ENCODE data around the gene MANEA. TPM values are rescaled to one million over a fixed set of nuclear protein-coding genes. Genes with fewer than 3 reads are reported as not detected.
"Not testable (repeated sequence)": the region's sequence is repeated elsewhere in the genome, so short reads cannot be mapped to it uniquely, and the experiment has no call there.

Gene MANEA
- total and polyA plus RNA-seq, 2 of the 4 experiments (the other 2 are of a cell fraction) = 3.9 to 9.0 TPM

GRCh38 chr6:95584226-95584625, 6.9 kb downstream of the MANEA start:
- ATAC-seq (ENCODE audit: low read depth); POLR2A ChIA-PET (ENCODE audit: unreplicated experiment); H2BK120ac ChIP-seq (ENCODE audit: low read depth, low read length); H4K8ac ChIP-seq (ENCODE audit: low read depth in 2 of 2, low read length in 2 of 2); H2AFZ ChIP-seq (replicated peaks; ENCODE audit: low read length, poor library complexity); H3K4ac ChIP-seq (ENCODE audit: low read depth, low read length); H2BK20ac ChIP-seq (ENCODE audit: low read depth, low read length); H3K27ac ChIP-seq (ENCODE audit: insufficient read depth, low read length); CTCF ChIA-PET; H2AK9ac ChIP-seq (replicated peaks; ENCODE audit: low read depth, low read length, poor library complexity); H3K23ac ChIP-seq (ENCODE audit: low read depth, low read length); H3K9ac ChIP-seq (ENCODE audit: low read depth, low read length); H4K91ac ChIP-seq (ENCODE audit: insufficient read depth, low read depth, low read length); H3K79me1 ChIP-seq (ENCODE audit: low read depth in 1 of 2, low read length in 2 of 2); BruUV-seq (replicated peaks); H3K9me1 ChIP-seq (ENCODE audit: insufficient read depth, low read length); H3K18ac ChIP-seq (ENCODE audit: low read depth, low read length); H2AK5ac ChIP-seq (ENCODE audit: low read depth, low read length); H2BK5ac ChIP-seq (ENCODE audit: low read depth, low read length, poor library complexity, severe bottlenecking); H3K4me2 ChIP-seq (ENCODE audit: low read depth, low read length); H4K20me1 ChIP-seq (ENCODE audit: insufficient read depth, low read length); H3K9me3 ChIP-seq (ENCODE audit: control insufficient read depth, insufficient read depth, low read length); H3K14ac ChIP-seq (replicated peaks; ENCODE audit: low read depth, low read length); in situ Hi-C loops (cut with MboI; ENCODE audit: low sequenced_read_pairs); H3K4me1 ChIP-seq (ENCODE audit: control insufficient read depth, insufficient read depth, low read length); H3K27me3 ChIP-seq (ENCODE audit: control insufficient read depth, insufficient read depth, low read length); DNase-seq; H3K36me3 ChIP-seq (ENCODE audit: control insufficient read depth, insufficient read depth, low read length); H4K5ac ChIP-seq (ENCODE audit: low read depth, low read length); intact Hi-C loops (cut with micrococcal nuclease); H3K4me3 ChIP-seq (ENCODE audit: insufficient read depth, low read depth, low read length); H2BK15ac ChIP-seq (ENCODE audit: low read depth, low read length); dilution Hi-C loops (cut with HindIII; ENCODE audit: low sequenced_read_pairs, unreplicated experiment); H3K56ac ChIP-seq (ENCODE audit: extremely low read depth, insufficient read depth, low read length): not testable (repeated sequence)
- no CpG with 5 or more reads among the region's 9 CpGs for WGBS, 2 experiments (ENCODE audit: extremely low coverage in 2 of 2, insufficient read length in 1 of 2)

Data from IMR-90 (cell line).